Epithelial cell of umbilical artery (primary cell): ENCODE measurements around the gene PDE7B. TPM values are rescaled to one million over a fixed set of nuclear protein-coding genes. Genes with fewer than 3 reads are reported as not detected.

Experiments used
- total RNA-seq: library from RNA; depleted of rRNA; stranded (reverse); fragments of >200 nt; gene quantifications from 2 replicates; pipeline ENCODE4 v1.2.3, GENCODE V29; 2014

Gene PDE7B
- total RNA-seq, result 13.6 and 18.8 TPM in 2 replicates

DNA sequence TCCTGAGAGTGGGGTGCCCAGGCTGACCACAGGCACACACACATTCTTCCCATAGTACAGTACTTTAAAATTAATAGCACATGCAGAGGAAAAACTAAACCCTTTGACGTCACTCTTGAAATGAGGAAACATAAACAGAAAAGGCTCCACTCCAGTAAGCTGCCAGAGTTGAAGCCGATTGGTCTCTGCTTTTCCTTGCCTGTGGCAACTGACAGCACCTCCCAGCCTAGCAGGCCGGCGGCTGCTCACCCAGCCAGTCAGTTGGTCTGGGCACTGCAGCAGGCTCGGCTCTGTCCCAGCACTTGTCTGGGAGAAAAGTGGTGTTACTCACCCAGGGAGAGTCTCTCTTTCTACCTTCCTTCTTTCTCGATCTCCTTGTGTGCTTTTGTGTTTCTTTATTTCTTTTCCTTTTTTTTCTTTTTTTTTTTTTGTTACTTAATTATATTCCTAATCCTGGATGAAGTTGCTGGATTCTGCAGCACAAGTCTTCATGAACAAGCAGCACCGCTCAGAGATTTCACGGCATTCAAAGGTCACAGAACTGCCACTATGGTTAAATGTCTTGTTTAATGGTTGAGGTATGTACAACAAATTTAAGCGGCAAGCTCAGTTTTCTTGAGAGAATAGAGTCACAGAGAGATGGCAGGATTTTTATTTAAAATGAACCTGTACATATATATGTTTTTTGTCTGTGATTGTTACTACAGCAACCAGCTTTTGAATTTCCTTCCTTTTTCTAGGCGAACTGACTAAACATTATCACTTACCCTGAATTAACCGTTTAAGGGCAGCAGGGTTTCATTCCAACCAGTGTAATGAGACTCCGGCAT is at the start of gene PDE7B:
PDE7B (plus strand) TSS at position 260 of the 830 bp plus-strand sequence.

